Activated CD4-positive, alpha-beta T cell treated with anti-CD3 and anti-CD28 coated beads for 4 hours (primary cell): ENCODE results near the gene SMC2.

ENCODE experiments used
- DNase-seq, 2 donors: peaks; one replicate each; pipeline ENCODE4 v3.0.0-alpha.2; 2020

The SMC2 gene

DNA sequence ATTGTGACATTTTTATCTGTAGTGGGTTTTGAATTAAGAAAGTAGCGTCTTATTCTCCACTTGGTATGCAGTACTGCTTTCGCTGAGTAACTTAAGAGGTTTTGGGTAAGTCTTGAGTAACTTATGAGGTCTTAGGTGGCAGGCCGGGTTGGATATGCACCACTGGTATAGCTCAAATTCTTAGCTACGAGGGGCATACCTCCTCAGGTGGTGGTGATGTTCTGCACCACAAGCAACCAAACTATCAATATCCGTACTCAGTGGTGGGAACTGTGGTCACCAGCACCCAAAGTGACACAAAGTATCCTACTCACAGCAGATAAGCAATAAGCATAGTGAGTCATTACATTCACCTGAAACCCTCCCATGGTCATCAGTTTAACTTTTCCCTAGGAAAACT, 13.7 kb downstream of the SMC2 start:
- DNase-seq = no peak

- DNase-seq = no peak
Measured at GRCh38 chr9:104108315-104108714, 14.2 kb downstream of the SMC2 start.

DNA sequence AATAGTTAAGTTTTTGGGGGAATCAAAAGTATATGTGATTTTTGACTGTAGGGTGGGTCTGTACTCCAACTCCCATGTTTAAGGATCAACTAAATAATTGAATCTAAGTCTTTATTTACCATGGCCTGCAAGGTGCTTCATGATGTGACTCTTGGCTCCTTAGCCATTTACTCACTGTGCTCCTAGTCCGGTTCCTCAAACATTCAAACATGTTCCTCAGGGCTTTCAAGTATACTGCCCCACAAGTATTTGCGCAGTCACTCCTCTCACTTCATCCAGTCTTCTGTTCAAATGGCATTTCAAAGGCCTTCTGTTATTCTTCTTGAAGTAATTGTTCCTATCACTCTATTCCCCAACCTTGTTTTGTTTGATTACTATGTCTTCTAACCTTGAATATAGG, 16.4 kb downstream of the SMC2 start:
- no peak for DNase-seq

DNA sequence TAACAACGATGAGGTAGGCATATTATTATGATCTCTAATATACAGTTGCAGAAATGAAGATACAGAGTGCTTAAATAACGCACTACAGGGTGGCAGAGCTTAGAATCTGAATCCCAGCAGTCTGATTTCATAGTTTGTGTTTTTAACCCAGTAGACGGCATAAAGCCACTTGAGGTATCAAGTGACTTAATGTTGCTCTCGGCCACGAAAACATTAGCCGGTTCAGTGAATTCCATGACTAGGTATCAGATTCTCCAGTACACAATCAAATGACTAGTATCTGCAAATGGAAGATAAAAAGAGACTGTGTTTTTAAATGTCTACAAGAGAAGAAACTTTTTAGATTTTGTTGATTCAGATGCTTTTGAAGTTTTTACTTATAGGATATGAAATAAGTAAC, 24.8 kb downstream of the SMC2 start:
- no peak for DNase-seq

DNA sequence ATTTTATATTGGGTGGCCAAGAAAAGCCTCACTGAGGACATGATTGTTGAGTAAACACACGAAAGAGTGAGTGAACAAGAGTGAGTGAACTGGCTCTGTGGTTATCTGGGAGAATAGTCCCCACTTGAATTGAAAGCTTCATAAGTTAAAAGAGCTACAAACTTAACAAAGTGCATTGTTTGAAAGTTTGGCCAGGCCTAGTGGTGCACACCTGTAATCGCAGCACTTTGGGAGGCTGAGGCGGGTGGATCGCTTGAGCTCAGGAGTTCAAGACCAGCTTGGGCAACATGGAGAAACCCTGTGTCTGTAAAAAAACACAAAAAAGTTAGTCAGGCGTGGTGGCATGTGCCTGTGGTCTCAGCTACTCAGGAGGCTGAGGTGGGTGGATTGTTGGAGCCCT, 26.9 kb downstream of the SMC2 start:
- no peak for DNase-seq

DNA sequence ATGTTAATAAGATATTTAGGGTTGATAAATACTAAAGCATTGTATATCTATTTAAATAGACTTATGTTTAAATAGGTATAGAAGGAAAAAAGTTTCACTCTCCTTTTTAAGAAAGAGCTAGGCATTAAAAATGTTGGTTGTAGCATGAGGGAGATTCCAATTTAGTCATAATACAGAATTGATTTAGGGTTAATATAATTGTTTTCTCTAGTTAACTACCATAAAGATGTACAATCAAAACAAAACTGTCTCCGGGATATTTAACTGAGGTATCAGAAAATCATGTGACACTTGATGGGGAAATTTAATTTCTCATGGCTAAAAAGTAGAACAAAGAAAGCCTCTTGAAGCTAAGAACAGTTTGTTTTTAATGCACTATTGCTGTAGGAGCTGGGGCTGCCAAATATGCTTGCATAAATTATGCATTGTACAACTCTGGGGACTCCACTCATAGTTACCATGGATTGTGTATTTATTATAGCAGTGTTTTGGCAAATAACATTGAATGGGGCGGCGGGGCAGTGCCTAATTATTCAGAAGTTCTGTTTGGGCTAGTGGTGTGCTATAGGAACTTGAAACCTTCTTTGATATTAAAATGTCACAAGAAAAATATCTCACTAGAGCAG, 44.2 kb downstream of the SMC2 start:
- DNase-seq = no peak

DNA sequence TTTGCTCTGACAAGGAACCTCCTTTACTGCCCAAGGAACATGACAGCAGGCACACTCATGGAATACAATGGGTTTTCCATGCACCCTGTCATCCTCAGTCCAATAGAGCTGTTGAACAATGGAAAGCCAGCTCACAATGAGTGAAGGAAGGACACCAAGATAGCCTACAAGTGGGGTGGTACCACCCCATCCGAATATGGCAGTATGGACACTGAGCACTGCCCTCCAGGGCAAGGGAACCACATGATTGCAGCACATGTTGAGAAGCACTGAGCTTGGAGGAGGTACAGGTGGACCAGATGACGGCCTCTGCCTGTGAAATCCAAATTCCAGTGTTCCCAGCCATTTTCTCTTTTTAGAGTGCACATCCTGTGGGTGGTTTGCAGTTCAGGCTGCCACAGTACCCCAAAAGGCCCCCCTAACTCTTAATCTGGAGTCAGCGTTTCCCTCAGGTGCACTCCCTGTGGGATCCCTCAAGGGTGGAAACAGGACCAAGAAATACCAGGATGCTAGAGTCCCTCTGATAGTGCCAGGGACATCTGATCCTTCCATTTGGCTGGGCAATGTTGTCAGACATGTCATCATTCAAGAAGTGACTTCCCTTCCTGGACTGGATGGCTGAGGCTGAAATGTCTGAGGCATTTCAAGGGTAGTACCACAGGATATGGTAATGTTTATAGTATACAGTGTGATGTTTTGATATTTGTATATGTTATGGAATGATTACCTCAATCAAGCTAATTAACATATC, 48.9 kb downstream of the SMC2 start:
- DNase-seq = no peak

DNA sequence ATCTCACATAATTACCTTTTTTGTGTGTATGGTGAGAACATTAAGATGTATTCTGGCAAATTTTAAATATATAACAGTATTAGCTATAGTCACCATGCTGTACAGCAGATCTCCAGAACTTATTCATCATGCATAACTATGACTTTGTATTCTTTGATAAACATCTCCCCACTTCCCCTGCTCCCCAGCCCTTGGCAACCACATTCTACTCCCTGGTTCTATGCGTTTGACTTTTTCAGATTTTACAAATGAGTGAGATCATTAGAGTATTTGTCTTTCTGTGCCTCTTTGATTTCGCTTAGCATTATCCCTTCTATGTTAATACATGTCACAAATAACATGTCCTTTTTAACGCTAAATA, 49.4 kb downstream of the SMC2 start:
- no peak for DNase-seq

DNA sequence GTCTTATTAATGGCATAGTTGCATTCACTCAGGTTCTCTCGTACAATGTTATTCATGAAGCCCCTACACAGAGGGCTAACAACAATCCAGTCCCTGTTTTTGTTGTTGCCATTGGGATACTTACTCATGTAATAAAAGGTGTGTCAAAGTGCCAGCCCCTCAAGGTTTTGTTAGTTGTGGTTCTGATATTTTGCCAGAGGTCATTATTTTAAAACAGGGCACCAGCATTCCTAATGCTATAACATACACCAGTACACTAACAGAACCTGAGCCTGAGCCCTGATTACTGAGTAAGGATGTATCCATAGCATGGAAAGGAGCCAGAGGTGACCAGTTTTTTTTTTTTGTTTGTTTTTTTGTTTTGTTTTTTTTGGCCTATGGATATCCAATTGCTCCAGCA, 50.2 kb downstream of the SMC2 start:
- no peak for DNase-seq

GRCh38 chr9:104173067-104173466, 79.0 kb downstream of the SMC2 start:
- no peak for DNase-seq

- no peak for DNase-seq
Measured at GRCh38 chr9:104177003-104177611, 83.0 kb downstream of the SMC2 start.

DNA sequence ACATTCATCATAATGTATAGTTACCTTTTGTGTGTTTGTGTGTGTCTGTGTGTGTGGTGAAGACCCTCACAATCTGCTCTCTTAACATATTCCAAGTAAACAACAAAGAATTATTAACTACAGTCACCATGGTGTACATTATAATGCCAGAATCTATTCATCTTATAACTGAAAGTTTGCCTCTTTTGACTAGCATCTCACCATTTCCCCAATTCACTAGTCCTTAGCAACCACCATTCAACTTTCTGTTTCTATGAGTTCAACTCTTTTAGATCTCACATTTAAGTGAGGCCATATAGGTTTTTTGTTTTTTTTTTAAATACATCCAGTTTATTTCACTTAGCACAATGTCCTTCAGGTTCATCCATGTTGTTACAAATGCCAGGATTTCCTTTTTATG, 83.6 kb downstream of the SMC2 start:
- DNase-seq = no peak
